ENCODE data around the gene BCOR.

DNA sequence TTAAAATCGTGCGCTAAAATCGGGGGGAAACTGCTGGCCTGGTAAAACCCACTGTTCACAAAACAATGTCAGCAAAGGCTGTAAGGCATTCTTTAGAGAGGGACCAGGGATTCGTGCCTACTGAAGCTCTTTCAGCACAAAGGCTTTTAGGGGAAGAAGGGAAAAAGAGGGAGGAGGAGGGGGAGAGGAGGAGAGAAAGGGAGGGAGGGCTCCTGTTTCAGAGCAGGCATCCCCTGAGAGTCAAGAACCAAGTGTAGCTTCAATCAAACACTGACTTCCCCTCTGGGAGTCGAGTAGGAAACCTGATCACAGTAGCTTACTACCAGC, 9.5 kb downstream of the BCOR start:
- TF ChIP-seq CTCF (conservative IDR thresholded peaks at IDR 0.05; ENCODE audit: low read depth, low read length) (no peak), SMC3 (IDR thresholded peaks at IDR 0.05; ENCODE audit: low read depth, low read length) (no peak)
